ENCODE measurements around the gene ERICH3. TPM values are rescaled to one million over a fixed set of nuclear protein-coding genes. Genes with fewer than 3 reads are reported as not detected.

The ERICH3 gene
- total RNA-seq (2021) (not detected in 2 replicates), Bru-seq, nascent RNA (not detected), BruChase-seq, experiment 1, labeled RNA remaining after a 2-hour chase (not detected), BruChase-seq, experiment 2, labeled RNA remaining after a 6-hour chase (percentile 3 among the genes with signal in this experiment)
- long read RNA-seq: 0 reads

GRCh38 chr1:74673351-74674111 is at the start of gene ERICH3:
Gene ERICH3, minus strand, starts transcription at chr1:74673792. Its CDS starts 273 bp downstream, at chr1:74673519.
- TF ChIP-seq EZH2 (IDR thresholded peaks at IDR 0.05; ENCODE audit: low read depth) (no peak), CTCF (conservative IDR thresholded peaks at IDR 0.05) (no peak)
- Histone ChIP-seq H3K9me3 (ENCODE audit: insufficient read depth, low read depth) (no peaks in the 10 kb centered on the region), H3K4me3 (no peak within 1 kb of the TSS), H3K27me3 (ENCODE audit: insufficient read depth, low read depth) (no peaks in the 10 kb centered on the region), H4K20me1 (ENCODE audit: insufficient read depth) (no peaks in the 10 kb centered on the region), H3F3A (ENCODE audit: insufficient read depth, low read depth) (no peaks in the 10 kb centered on the region), H2AFZ (no peak within 1 kb of the TSS), H3K36me3 (ENCODE audit: low read depth) (no peaks in the 10 kb centered on the region), H3K27ac (no peak within 1 kb of the TSS), H3K79me2 (ENCODE audit: low read depth) (no peaks in the 10 kb centered on the region), H3K9me2 (ENCODE audit: insufficient read depth) (no peaks in the 10 kb centered on the region), H3K4me1 (replicated peaks; ENCODE audit: insufficient read depth) (no peaks in the 10 kb centered on the region), H3K4me2 (no peak within 1 kb of the TSS)
- ChIA-PET CTCF (no interaction called here), POLR2A (ENCODE audit: unreplicated experiment) (no interaction called here)
- DNase-seq: no peak
- no TSS peak for BruUV-seq (replicated peaks)
- intact Hi-C loops (cut with micrococcal nuclease; ENCODE audit: unreplicated experiment): no loop called here

GRCh38 chr1:74717626-74718025 is 44.0 kb upstream of the ERICH3 start:
- Histone ChIP-seq H3K4me3 (no peak overlapping the region), H3K27ac (no peak overlapping the region), H3K36me3 (ENCODE audit: low read depth) (peaks cover 10% of the 10 kb centered on the region; the same call in 1 of the 2 replicates), H3K4me2 (no peak overlapping the region), H3K9me3 (ENCODE audit: insufficient read depth, low read depth) (no peaks in the 10 kb centered on the region), H3K4me1 (replicated peaks; ENCODE audit: insufficient read depth) (no peaks in the 10 kb centered on the region), H3F3A (ENCODE audit: insufficient read depth, low read depth) (no peaks in the 10 kb centered on the region), H4K20me1 (ENCODE audit: insufficient read depth) (no peaks in the 10 kb centered on the region), H3K27me3 (ENCODE audit: insufficient read depth, low read depth) (no peaks in the 10 kb centered on the region), H3K9me2 (ENCODE audit: insufficient read depth) (no peaks in the 10 kb centered on the region), H3K79me2 (ENCODE audit: low read depth) (no peaks in the 10 kb centered on the region), H2AFZ (no peak overlapping the region)
- ChIA-PET POLR2A (ENCODE audit: unreplicated experiment) (no interaction called here), CTCF (no interaction called here)
- TF ChIP-seq EZH2 (IDR thresholded peaks at IDR 0.05; ENCODE audit: low read depth): no peak
- no peak for TF ChIP-seq CTCF (conservative IDR thresholded peaks at IDR 0.05)
- intact Hi-C loops (cut with micrococcal nuclease; ENCODE audit: unreplicated experiment): no loop called here
- DNase-seq: no peak
- BruUV-seq (replicated peaks): no TSS peak

GRCh38 chr1:74716822-74717221 is 43.2 kb upstream of the ERICH3 start:
- POLR2A ChIA-PET (ENCODE audit: unreplicated experiment): no interaction called here

More at GRCh38 chr1:74716822-74717221, 43.2 kb upstream of the ERICH3 start:
- H3K4me3 ChIP-seq: no peak overlapping the region
- no peaks in the 10 kb centered on the region for H3F3A ChIP-seq (ENCODE audit: insufficient read depth, low read depth)
- CTCF ChIA-PET: no interaction called here
- no peak overlapping the region for H3K4me2 ChIP-seq
- no peaks in the 10 kb centered on the region for H3K9me3 ChIP-seq (ENCODE audit: insufficient read depth, low read depth)
- H3K27me3 ChIP-seq (ENCODE audit: insufficient read depth, low read depth): no peaks in the 10 kb centered on the region
- H3K79me2 ChIP-seq (ENCODE audit: low read depth): no peaks in the 10 kb centered on the region
- no peaks in the 10 kb centered on the region for H4K20me1 ChIP-seq (ENCODE audit: insufficient read depth)
- H3K27ac ChIP-seq: no peak overlapping the region
- BruUV-seq (replicated peaks): no TSS peak
- DNase-seq: no peak
- intact Hi-C loops (cut with micrococcal nuclease; ENCODE audit: unreplicated experiment): no loop called here
- H2AFZ ChIP-seq: no peak overlapping the region
- no peaks in the 10 kb centered on the region for H3K9me2 ChIP-seq (ENCODE audit: insufficient read depth)
- H3K4me1 ChIP-seq (replicated peaks; ENCODE audit: insufficient read depth): no peaks in the 10 kb centered on the region
- no peak for TF ChIP-seq CTCF (conservative IDR thresholded peaks at IDR 0.05)
- TF ChIP-seq EZH2 (IDR thresholded peaks at IDR 0.05; ENCODE audit: low read depth): no peak
- H3K36me3 ChIP-seq (ENCODE audit: low read depth): peaks cover 10% of the 10 kb centered on the region; the same call in 1 of the 2 replicates
